Measurements from ENCODE around the gene GLTP. TPM values are rescaled to one million over a fixed set of nuclear protein-coding genes. Genes with fewer than 3 reads are reported as not detected.

The GLTP gene
- total and polyA plus RNA-seq, 2 of the 13 experiments (the other 11 are each of a cell fraction or from before 2014, with no cell fraction given), result 10.7 to 12.9 TPM

GRCh38 chr12:109863847-109864712 is 16.3 kb downstream of the GLTP start (continued):
- TF ChIP-seq MXD3 (CRISPR knock-in tag; IDR thresholded peaks at IDR 0.05) (0 out of 2 replicates have a peak, but pooled peaks have one; percentile 41), ZNF83 (CRISPR knock-in tag; IDR thresholded peaks at IDR 0.05; ENCODE audit: borderline replicate concordance) (0 out of 2 replicates have a peak, but pooled peaks have one; percentile 21), ZNF605 (CRISPR knock-in tag; IDR thresholded peaks at IDR 0.05) (peak; percentile 100), ZNF205 (CRISPR knock-in tag; IDR thresholded peaks at IDR 0.05) (peak; percentile 59), ZNF710 (CRISPR knock-in tag; IDR thresholded peaks at IDR 0.05; ENCODE audit: borderline replicate concordance) (no peak), KLF16 (CRISPR knock-in tag; IDR thresholded peaks at IDR 0.05) (peak in 1 of 2 experiments; percentile 70; a peak in 1 of 4 replicates), BATF2 (CRISPR knock-in tag; IDR thresholded peaks at IDR 0.05) (no peak), ZNF556 (CRISPR knock-in tag; IDR thresholded peaks at IDR 0.05; ENCODE audit: borderline replicate concordance) (no peak; the same call in 1 of the 2 replicates), MBNL3 (CRISPR knock-in tag; conservative IDR thresholded peaks at IDR 0.05) (no peak), ZNF558 (CRISPR knock-in tag; IDR thresholded peaks at IDR 0.05; ENCODE audit: borderline replicate concordance) (no peak), MYNN (CRISPR knock-in tag; IDR thresholded peaks at IDR 0.05; ENCODE audit: low read depth) (no peak), HNRNPK (IDR thresholded peaks at IDR 0.05; ENCODE audit: low read depth, low read length, poor library complexity, severe bottlenecking) (no peak), ZFP36 (IDR thresholded peaks at IDR 0.05; ENCODE audit: borderline replicate concordance, low read depth, low read length, partially characterized antibody) (no peak), ZBTB46 (CRISPR knock-in tag; IDR thresholded peaks at IDR 0.05; ENCODE audit: borderline replicate concordance) (no peak), CBX1 (IDR thresholded peaks at IDR 0.05; ENCODE audit: low read depth) (peak; percentile 78), DR1 (CRISPR knock-in tag; IDR thresholded peaks at IDR 0.05) (no peak), KLF13 (CRISPR knock-in tag; IDR thresholded peaks at IDR 0.05) (no peak), ZNF552 (CRISPR knock-in tag; IDR thresholded peaks at IDR 0.05; ENCODE audit: borderline replicate concordance) (no peak), TBP (CRISPR knock-in tag; IDR thresholded peaks at IDR 0.05) (no peak)
- TF ChIP-seq, protein P1, sequence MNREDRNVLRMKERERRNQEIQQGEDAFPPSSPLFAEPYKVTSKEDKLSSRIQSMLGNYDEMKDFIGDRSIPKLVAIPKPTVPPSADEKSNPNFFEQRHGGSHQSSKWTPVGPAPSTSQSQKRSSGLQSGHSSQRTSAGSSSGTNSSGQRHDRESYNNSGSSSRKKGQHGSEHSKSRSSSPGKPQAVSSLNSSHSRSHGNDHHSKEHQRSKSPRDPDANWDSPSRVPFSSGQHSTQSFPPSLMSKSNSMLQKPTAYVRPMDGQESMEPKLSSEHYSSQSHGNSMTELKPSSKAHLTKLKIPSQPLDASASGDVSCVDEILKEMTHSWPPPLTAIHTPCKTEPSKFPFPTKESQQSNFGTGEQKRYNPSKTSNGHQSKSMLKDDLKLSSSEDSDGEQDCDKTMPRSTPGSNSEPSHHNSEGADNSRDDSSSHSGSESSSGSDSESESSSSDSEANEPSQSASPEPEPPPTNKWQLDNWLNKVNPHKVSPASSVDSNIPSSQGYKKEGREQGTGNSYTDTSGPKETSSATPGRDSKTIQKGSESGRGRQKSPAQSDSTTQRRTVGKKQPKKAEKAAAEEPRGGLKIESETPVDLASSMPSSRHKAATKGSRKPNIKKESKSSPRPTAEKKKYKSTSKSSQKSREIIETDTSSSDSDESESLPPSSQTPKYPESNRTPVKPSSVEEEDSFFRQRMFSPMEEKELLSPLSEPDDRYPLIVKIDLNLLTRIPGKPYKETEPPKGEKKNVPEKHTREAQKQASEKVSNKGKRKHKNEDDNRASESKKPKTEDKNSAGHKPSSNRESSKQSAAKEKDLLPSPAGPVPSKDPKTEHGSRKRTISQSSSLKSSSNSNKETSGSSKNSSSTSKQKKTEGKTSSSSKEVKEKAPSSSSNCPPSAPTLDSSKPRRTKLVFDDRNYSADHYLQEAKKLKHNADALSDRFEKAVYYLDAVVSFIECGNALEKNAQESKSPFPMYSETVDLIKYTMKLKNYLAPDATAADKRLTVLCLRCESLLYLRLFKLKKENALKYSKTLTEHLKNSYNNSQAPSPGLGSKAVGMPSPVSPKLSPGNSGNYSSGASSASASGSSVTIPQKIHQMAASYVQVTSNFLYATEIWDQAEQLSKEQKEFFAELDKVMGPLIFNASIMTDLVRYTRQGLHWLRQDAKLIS (CRISPR knock-in tag; IDR thresholded peaks at IDR 0.05), result no peak
